GM19025 (cell line): ENCODE measurements around the gene LSMEM2.
A peak's percentile ranks its signal among the peaks of the same experiment; 100 is the strongest.
"Not testable (repeated sequence)": the region's sequence is repeated elsewhere in the genome, so short reads cannot be mapped to it uniquely, and the experiment has no call there.

ENCODE experiments used
- ATAC-seq: cut with Tn5 transposase; IDR thresholded peaks from one replicate; pipeline ENCODE4 v1.9.1; 2021; ENCODE audit warnings: mild to moderate bottlenecking, low read depth, moderate library complexity; ENCODE audit not compliant: unreplicated experiment

The LSMEM2 gene

DNA sequence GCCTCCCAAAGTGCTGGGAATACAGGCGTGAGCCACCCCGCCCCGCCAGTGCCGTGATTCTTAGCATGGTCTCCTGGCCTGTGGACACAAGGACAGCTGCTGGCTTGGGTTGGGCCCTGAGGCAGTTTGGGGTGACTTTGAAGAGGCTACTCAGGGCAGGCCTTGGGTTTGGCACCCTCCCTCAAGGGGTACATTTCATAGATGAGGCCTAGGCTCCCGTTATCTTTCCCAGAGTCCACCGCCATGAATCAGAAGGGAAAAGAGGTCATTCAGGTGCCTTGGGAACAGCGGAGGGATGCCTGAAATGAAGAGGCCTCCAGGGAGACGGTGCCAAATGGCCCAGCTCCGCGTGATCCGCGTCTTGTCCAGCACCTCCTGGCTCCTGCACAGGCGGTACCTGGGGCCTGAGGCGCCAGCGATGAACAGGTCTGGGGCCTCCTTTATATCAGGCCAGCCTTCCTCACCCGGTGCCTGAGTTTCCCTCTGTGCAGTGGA is 33.6 kb upstream of the LSMEM2 start:
- ATAC-seq, result no peak

DNA sequence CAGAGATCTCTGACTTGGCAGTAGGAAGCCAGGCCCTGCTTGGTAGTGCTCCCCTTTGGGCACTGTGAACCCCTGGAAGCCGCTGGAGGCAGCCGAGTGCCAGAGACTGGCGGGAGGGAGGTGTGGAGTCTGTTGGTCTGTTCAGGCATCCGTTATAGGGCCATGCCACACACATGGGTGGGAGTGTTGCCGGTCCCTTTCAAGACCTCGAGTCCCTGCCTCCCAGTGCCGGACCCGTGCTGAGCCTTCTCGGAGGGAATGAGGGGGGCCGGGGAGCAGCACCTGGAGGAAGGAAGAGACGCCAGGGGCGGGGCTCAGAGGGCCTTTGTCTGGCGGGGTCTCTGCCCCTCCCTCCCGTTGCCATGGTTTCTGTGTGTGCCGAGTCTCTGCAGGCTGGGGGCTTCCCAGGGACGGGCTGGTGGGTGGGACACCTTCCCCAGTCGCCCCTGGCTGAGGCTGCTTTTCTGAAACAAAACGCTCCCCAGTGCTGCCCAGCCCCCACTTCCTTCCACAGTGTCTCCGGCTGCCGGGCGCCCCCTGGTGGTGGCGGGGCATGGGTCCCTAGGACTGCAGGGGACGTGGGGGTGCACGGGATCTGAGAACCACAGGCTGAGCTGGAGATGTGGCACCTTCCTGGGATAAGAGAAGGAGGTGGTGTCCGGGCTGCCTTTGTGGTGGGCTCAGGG is 32.9 kb upstream of the LSMEM2 start:
- peak; percentile 62 for ATAC-seq

DNA sequence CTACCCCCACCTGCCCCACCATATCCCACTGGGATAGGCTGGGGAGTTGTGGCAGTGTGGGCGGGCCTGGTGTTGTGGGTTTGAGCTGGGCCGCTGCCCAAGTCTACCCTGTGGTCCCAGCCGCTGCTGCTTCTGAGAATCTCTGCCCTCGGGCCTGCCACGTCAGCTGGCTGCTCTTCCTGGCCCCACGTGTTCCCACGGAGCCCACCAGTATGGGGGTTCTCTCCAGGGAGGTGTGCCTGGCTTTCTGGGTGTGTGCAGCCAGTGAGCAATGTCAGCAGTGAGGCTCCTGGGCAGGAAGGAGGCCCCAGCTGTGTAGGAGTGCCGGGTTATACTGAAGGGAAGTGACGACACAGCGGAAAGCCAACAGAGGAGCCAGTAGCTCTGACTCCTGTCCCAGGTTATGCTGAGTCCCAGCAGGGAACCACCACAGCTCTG is 32.4 kb upstream of the LSMEM2 start:
- peak; percentile 45 for ATAC-seq

DNA sequence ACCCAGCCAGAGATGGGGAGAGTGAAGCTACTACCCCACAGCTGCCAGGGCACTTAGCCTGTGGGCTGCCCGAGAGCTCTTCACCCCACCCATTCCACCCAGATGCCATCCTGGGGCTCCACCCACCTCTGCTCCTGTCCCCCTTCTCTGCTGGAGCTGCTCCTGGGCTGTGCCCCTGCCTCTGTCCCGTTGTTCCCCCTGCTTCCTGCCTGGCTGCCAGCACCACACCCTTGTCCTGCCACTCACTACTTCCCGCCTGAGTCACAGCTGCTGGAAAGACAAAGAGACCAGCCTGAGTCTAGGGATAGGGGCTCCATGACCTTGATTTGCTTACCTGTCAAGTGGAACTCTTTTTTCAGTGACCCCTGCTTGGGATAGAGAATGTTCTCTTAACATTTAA is 30.5 kb upstream of the LSMEM2 start:
- no peak for ATAC-seq

DNA sequence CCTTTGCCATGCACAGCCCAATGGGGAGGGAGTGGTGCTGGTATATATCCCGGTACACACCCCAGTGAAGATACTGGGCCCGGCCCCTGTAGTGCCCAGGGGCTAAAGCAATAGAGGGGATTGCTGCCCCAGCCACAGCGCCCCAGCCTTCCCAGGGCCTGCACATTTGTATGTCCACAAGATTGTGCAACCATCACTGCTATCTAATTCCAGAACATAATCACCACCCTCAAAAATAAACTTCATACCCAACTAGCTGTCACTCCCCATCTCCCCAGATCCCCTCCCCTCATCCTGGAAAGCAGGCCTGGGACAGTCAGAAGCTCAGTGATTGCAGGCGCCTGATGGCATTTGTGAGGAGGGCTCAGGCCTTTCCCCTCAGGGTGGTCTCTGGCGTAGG is 29.4 kb upstream of the LSMEM2 start:
- no peak for ATAC-seq

DNA sequence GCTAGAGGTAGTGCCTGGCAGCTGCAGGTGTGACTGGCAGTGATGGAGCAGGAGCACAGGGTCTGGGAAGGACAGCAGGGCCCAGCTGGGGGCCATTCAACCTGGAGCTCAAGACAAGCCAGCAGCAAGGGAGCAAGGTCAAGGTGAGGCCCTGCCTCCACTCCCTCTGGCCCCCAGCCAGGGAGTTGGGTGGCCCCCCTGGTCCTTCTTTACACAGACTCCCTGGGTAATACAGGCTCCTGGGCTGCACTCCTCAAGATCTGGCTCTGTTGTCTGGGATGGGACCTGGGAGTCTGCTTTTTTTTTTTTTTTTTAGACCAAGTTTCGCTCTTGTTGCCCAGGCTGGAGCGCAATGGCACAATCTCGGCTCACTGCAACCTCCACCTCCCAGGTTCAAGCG is 28.4 kb upstream of the LSMEM2 start:
- no peak for ATAC-seq

DNA sequence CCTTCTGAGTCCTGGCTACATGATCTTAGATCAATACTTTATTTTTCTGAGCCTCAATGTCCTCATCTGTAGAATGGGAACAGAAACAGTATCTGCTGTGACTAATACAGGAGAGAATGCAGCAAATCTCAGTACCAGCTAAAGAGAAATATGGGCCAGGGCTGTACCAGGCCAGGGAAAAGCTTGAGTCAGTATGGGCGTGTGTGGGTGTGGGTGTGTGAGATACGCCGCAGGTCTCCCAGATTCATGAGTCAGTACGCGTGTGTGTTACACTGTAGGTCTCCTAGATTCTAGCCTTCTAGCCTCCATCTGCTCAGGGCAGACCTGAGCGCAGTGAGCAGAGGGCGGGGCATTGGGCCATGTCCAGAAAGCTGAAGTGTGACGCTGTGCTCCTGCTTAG is 27.7 kb upstream of the LSMEM2 start:
- no peak for ATAC-seq

DNA sequence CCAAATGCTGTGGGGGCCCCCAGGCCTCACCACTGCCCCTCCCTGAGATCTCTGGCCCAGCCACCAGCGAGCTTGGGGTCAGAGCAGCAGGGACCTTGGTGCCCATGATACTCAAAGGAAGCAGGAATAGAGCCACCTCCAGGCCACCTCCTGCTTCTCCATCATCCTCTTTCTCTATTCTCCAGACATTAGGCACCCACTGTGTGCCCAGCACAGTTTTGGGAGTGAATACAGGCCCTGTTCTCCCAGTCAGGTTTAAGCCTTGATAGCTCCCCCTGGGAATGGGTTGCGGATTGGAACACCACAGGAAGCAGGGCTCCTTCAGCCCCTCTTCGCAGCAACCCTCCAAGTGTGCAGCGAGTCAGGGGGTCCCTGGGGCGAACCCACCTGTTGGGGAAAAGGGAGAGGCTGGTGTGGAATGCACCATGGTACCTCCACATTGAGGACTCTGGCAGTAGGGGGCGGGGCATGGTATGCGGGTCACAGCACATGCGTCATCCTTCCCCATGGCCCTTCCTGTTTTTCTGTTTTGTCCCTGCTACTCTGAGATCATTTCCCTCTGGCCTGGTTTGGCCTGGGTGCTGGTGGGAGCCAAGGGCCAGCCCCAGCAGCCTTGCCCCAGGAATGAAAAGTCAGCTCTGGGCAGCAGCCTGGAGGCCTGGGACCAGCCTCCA is 24.2 kb upstream of the LSMEM2 start:
- no peak for ATAC-seq

DNA sequence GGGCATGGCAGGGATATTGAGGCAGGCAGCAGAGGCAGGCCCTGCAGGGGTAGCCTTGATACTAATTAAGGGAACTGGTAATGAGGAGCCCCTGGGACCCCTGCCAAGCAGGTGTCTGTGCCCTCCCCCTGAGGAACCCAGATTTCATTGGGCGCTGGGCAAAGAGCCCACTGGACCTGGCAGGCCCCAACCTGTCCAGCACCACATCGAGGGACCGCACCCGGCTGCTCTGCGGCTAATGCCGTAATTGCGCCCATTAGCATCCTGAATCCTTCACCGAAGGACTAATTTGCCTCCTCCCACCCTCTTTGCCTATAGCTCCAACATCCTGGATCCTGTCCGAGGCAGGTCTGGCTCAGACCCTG is 23.7 kb upstream of the LSMEM2 start:
- no peak for ATAC-seq

DNA sequence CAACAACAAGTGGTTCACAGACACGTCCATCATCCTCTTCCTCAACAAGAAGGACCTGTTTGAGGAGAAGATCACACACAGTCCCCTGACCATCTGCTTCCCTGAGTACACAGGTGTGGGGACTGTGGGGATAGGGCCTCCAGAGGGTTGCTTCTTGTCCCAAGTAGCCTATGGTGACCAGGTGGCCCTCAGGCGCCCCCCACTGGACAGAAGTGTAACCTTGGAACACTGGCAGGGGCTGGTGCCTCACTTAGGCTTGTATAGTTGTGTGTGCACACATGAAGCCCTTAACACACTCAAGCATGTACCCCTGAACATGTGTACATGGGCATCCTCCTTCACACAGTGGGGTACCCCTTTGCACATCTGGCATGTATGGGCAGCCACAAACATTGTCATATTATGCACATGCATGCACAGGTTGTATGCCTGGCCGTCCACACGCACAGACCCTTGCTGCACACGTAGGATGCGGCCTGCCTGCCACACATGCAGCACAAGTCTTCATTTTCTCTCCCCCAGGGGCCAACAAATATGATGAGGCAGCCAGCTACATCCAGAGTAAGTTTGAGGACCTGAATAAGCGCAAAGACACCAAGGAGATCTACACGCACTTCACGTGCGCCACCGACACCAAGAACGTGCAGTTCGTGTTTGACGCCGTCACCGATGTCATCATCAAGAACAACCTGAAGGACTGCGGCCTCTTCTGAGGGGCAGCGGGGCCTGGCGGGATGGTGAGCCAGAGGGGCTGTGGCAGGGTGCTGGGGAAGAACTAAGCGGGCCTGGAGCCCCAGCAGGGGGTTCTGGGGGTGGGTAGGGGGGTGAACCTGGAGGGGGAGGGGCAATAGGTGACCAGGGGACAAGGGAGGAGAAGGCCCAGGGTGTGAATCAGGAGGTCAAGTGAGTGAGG is 21.7 kb upstream of the LSMEM2 start:
- ATAC-seq, result no peak

DNA sequence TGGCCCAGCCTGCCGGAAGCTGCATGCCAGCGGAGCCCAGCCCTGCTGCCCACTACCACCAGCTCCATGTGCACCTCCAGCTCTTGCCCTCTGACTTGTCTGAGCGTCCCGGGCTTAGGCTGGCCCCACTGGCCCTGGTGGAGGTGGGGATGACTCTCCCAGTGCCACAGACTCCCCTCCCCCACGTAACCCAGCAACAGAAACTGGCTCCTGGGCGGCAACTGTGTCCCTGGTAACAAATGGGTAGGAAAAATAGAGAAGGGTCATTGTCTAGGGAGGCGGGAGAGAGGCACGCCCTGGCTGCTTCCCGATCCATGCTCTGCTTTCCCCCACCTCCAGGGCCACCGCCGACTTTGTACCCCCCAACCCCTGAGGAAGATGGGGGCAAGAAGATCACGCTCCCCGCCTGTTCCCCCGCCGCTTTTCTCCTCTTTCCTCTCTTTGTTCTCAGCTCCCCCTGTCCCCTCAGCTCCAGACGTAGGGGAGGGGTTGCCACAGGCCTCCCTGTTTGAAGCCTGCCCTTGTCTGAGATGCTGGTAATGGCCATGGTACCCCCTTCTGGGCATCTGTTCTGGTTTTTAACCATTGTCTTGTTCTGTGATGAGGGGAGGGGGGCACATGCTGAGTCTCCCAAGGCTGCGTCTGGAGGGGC is 20.7 kb upstream of the LSMEM2 start:
- no peak for ATAC-seq

DNA sequence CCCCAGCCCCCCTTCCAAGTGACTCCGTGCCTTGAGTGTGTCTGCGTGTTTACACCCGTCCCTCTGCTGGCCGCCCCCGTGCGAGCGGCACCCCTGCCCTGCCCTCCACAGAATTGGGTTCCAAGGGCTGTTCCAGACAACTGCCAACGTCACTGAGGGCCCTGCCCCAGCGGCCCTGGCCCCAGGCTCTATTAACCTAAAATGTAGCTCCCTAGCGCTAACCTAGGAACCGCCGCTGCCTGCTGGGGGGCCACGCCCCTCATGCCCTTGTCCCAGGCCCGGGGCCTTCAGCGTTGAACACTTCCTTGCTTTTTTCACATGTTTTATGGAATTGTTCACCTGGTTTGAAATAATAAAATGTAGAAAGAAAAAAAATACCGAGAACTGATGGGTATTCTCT is 19.9 kb upstream of the LSMEM2 start:
- ATAC-seq, result no peak

DNA sequence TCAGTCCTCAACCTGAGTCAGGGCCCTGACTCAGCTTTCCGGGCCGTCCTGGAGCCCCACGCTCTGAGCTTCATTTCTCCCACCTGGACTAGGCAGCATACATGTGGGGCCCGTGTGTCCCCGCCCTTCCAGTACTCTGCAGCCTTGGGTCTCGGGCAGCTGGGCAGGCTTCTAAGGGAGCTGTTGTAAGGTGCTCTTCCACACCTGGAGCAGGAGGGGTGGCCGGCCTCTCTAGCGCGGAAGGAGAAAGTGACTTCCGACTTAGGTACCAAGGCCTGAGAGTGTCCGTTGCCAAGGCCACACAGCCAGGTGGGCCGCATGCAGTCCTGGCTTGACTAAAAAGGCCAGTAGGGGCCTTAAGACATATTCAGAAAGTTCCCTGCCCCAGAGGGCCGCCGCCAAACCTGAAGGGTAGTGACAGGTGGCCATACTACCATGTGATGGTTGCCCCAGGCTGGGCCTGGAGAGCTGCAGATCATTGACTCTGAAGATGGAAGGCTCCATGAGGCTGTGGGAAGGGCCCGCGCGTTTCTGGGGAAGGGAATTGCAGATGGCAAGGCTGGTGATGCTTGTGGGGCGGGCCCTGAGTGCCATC is 19.4 kb upstream of the LSMEM2 start:
- ATAC-seq, result peak; percentile 14

DNA sequence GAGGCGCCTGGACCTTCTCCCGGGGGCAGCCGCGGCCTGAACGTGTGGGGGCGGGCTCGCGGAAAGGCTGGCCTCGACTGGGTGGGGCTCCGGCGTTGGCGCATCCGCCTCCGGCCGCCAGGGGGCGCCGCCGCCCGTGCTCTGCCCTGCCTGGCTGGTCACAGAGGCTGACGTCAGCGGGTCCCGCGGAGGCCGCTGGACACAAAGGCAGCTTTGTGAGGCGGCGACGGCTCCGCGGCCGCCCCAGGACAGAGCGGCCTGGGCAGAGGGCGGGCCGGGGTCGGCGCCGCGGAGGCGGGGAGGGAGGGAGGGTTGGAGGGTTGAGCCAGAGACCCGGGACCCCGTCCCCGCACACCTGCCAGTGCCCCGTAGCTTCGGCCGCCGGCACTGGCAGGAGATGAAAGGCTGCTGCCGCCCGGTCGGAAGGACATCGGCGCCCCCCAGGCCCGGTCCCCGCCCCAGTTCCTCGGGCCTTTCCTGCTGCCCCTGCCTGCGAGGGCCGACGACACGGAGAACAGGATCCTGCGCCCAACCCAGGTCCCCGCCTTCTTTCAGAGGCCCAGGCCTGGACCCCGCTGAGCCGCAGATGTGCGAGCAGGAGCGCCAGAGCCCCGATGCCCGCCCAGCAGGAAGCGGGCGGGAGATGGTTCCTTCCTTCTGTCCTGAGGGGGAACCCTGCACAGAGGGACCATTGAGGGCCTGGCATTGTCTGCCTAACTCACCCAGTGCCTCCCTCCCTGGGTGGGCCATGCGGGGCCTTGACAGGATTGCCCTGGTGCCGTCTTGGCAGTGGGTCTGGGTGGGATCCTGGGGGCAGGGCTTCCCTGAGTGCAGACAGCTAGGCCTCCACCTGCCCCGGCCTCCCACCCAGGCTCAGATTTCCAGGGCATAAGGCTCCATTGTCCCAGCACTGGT is 18.6 kb upstream of the LSMEM2 start:
- ATAC-seq, result peak; percentile 87

DNA sequence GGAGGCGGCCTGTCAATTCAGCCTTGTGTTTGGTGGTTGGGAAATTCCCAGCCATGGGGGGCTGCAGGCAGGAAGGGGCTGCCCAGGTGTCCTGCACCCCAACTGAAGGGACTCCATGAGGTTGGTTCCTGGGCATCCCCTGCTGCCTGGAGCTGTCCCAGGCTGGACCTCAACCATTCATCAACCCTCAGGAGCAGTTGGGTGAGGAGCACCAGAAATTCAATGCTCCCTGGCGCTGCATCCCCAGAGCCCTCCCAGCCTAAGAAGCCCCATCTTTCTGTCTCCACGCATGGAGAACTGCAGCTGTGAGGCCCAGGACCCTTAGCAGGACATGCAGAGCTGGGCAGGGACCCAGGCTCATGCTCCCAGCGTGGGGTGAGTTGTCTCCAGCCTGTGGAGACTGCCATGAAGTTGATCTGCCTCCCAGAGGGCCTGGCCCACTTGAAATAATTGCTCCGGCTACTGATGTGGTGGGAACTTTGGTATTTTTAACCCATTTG is 17.9 kb upstream of the LSMEM2 start:
- no peak for ATAC-seq

DNA sequence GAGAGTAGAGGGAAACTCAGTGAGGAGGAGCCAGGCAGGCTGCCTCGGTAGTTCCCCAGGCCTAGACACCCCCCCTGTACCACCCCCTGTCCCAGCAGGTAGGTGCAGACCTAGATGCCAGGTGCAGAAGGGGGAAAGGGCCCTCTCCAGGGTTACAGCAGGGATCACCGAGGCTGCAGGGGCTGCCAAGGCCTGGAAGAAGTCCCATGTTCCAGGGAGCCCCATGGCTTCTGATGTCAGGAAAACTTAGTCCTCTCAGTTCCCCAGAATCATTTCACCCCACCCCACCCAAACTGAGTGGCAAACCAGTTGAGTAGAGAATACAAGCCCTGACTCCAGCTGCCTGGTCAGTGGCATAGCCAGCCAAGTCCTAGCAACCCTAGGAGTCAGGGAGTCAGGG is 17.4 kb upstream of the LSMEM2 start:
- no peak for ATAC-seq

DNA sequence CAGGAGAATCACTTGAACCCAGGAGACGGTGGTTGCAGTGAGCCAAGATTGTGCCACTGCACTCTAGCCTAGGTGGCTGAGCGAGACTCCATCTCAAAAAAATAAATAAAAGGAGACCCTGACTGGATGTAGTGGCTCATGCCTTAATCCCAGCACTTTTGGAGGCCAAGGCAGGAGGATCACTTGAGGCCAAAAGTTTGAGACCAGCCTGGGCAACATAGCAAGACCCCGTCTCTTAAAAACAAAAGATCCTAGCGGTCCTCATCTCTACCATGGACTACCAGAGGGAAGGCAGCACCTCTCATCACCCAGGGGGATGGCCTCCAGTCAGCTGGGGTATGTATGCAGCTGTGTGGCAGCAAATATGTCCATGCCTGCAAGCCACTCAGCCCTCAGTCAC is 16.7 kb upstream of the LSMEM2 start:
- ATAC-seq, result not testable (repeated sequence)

DNA sequence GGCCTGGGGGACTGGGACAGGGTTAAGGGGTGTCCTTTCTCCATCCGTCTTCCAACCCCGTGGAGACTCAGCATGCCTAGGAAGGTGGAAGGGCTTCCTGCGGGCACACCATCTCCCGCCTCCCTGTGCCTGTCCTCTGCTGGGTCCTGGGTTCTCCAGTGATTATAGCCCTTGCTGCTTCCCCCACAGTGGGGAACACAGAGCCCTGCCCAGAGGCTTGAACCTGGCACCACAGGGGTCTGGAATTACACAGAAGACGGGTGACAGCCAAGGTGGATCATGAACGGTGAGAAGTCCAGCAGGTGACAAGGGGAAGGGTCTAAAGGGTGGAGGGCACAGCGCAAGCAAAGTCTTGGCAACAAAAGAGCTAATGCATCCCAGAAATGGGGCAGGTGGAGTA is 16.1 kb upstream of the LSMEM2 start:
- no peak for ATAC-seq
